ENCODE measurements around the gene ARL15.

The ARL15 gene

GRCh38 chr5:54306893-54307292, 3.5 kb downstream of the ARL15 start:
- no peak for DNase-seq (ENCODE audit: low read depth)
- in situ Hi-C loops (cut with HindIII; ENCODE audit: low sequenced_read_pairs), result no loop called here
- H3K4me3 ChIP-seq (ENCODE audit: low read depth, low read length), result no peak overlapping the region
- no peak for TF ChIP-seq CTCF (IDR thresholded peaks at IDR 0.05; ENCODE audit: low read depth, low read length, missing control alignments)

- no peak for TF ChIP-seq CTCF (IDR thresholded peaks at IDR 0.05; ENCODE audit: low read depth, low read length, missing control alignments)
- in situ Hi-C loops (cut with HindIII; ENCODE audit: low sequenced_read_pairs), result no loop called here
- no peak for DNase-seq (ENCODE audit: low read depth)
- H3K4me3 ChIP-seq (ENCODE audit: low read depth, low read length), result no peak overlapping the region
Observed at GRCh38 chr5:54305737-54306136, 4.6 kb downstream of the ARL15 start.

- no peak for TF ChIP-seq CTCF (IDR thresholded peaks at IDR 0.05; ENCODE audit: low read depth, low read length, missing control alignments)
- H3K4me3 ChIP-seq (ENCODE audit: low read depth, low read length), result no peak overlapping the region
- in situ Hi-C loops (cut with HindIII; ENCODE audit: low sequenced_read_pairs), result no loop called here
- no peak for DNase-seq (ENCODE audit: low read depth)
Observed at GRCh38 chr5:54304040-54304439, 6.3 kb downstream of the ARL15 start.

GRCh38 chr5:54302267-54302687, 8.1 kb downstream of the ARL15 start:
- H3K4me3 ChIP-seq (ENCODE audit: low read depth, low read length), result no peak overlapping the region
- in situ Hi-C loops (cut with HindIII; ENCODE audit: low sequenced_read_pairs), result no loop called here
- no peak for TF ChIP-seq CTCF (IDR thresholded peaks at IDR 0.05; ENCODE audit: low read depth, low read length, missing control alignments)
- peak; percentile 37 for DNase-seq (ENCODE audit: low read depth)

GRCh38 chr5:54301849-54302248, 8.5 kb downstream of the ARL15 start:
- no peak overlapping the region for H3K4me3 ChIP-seq (ENCODE audit: low read depth, low read length)
- in situ Hi-C loops (cut with HindIII; ENCODE audit: low sequenced_read_pairs), result no loop called here
- TF ChIP-seq CTCF (IDR thresholded peaks at IDR 0.05; ENCODE audit: low read depth, low read length, missing control alignments), result no peak
- DNase-seq (ENCODE audit: low read depth), result no peak

GRCh38 chr5:54301220-54301619, 9.2 kb downstream of the ARL15 start:
- TF ChIP-seq CTCF (IDR thresholded peaks at IDR 0.05; ENCODE audit: low read depth, low read length, missing control alignments), result no peak
- in situ Hi-C loops (cut with HindIII; ENCODE audit: low sequenced_read_pairs), result no loop called here
- H3K4me3 ChIP-seq (ENCODE audit: low read depth, low read length), result no peak overlapping the region
- no peak for DNase-seq (ENCODE audit: low read depth)

- no peak for TF ChIP-seq CTCF (IDR thresholded peaks at IDR 0.05; ENCODE audit: low read depth, low read length, missing control alignments)
- no peak for DNase-seq (ENCODE audit: low read depth)
- in situ Hi-C loops (cut with HindIII; ENCODE audit: low sequenced_read_pairs), result no loop called here
- H3K4me3 ChIP-seq (ENCODE audit: low read depth, low read length), result no peak overlapping the region
Observed at GRCh38 chr5:54298947-54299346, 11.4 kb downstream of the ARL15 start.

Data from astrocyte of the cerebellum (primary cell).